ENCODE data around the gene TCERG1.

DNA sequence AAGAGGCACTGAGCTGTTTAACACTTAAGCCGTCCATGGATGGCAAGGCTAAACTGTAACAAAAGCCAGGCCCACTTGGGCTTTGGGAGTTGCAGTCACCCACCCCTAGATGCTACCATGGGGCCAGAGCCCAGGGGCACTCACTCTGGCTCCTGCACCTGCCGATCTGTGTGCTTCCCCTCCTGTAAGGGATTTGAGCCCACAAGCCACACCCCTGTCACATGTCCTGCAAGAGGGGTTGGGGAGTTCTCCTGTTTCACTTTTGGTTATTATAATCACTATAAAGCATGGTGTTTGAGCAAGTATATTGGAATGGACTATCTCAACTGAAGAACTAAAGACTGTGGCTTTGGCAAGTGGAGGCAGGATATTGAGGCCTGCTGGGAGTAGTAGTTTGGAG is 82.9 kb downstream of the TCERG1 start:
- no peak for TF ChIP-seq EZH2 (IDR thresholded peaks at IDR 0.05; ENCODE audit: borderline replicate concordance, insufficient read depth, low read length, poor library complexity, severe bottlenecking)
- TF ChIP-seq, protein P1, sequence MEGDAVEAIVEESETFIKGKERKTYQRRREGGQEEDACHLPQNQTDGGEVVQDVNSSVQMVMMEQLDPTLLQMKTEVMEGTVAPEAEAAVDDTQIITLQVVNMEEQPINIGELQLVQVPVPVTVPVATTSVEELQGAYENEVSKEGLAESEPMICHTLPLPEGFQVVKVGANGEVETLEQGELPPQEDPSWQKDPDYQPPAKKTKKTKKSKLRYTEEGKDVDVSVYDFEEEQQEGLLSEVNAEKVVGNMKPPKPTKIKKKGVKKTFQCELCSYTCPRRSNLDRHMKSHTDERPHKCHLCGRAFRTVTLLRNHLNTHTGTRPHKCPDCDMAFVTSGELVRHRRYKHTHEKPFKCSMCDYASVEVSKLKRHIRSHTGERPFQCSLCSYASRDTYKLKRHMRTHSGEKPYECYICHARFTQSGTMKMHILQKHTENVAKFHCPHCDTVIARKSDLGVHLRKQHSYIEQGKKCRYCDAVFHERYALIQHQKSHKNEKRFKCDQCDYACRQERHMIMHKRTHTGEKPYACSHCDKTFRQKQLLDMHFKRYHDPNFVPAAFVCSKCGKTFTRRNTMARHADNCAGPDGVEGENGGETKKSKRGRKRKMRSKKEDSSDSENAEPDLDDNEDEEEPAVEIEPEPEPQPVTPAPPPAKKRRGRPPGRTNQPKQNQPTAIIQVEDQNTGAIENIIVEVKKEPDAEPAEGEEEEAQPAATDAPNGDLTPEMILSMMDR (IDR thresholded peaks at IDR 0.05; ENCODE audit: poor library complexity, severe bottlenecking) = no peak
- no peak for TF ChIP-seq SMC3 (conservative IDR thresholded peaks at IDR 0.05; ENCODE audit: poor library complexity)

Measured in neural cell (in vitro differentiated cells).